Activated CD8-positive, alpha-beta memory T cell treated with anti-CD3 and anti-CD28 coated beads, Interleukin-2, amount 50 U/mL, for 1 hour (primary cell): ENCODE data around the gene CCDC57.
"Not testable (repeated sequence)": the region's sequence is repeated elsewhere in the genome, so short reads cannot be mapped to it uniquely, and the experiment has no call there.

Experiments
- DNase-seq: peaks from one replicate; pipeline ENCODE4 v3.0.0-alpha.2; 2020; ENCODE audit errors: extremely low read depth

Gene CCDC57

GRCh38 chr17:82212331-82213250 lies at the start of gene CCDC57:
Gene CCDC57, minus strand, starts transcription at chr17:82212842. Its CDS starts 10,898 bp downstream, at chr17:82201944.
- no peak for DNase-seq

GRCh38 chr17:82262344-82262743 lies 49.7 kb upstream of the CCDC57 start:
- DNase-seq = no peak

DNA sequence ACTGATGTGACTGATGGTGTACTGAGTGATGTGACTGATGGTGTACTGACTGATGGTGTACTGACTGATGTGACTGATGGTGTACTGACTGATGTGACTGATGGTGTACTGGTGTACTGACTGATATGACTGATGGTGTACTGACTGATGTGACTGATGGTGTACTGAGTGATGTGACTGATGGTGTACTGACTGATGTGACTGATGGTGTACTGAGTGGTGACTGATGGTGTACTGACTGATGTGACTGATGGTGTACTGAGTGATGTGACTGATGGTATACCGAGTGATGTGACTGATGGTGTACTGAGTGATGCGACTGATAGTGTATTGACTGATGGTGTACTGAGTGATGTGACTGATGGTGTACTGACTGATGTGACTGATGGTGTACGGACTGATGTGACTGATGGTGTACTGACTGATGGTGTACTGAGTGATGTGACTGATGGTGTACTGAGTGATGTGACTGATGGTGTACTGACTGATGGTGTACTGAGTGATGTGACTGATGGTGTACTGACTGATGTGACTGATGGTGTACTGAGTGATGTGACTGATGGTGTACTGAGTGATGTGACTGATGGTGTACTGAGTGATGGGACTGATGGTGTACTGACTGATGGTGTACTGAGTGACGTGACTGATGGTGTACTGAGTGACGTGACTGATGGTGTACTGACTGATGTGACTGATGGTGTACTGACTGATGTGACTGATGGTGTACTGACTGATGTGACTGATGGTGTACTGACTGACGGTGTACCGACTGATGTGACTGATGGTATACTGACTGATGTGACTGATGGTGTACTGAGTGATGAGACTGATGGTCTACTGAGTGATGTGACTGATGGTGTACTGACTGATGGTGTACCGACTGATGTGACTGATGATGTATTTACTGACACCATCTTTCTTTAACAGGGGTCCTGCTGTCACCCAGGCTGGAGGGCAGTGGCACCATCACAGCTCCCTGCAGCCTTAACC lies 47.6 kb upstream of the CCDC57 start:
- not testable (repeated sequence) for DNase-seq

DNA sequence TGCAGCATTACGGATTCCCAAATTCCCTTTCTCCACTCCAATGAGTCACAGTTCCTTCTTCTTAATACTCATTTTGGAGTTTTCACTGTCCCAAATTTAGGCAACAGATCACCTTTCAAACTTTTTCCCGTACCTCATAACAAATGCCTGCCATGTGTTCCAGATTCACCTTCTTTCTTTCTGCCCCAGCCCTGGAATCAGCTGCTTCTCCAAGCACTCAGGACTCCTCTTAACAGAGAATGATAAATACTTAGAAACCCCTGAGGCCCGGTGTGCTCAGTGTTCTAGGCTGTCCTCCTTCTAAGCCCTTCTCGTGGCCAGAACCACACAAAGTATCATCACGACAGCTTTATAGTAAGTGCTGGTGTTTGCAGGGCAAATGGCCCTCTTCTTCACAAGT lies 45.9 kb upstream of the CCDC57 start:
- DNase-seq = no peak

DNA sequence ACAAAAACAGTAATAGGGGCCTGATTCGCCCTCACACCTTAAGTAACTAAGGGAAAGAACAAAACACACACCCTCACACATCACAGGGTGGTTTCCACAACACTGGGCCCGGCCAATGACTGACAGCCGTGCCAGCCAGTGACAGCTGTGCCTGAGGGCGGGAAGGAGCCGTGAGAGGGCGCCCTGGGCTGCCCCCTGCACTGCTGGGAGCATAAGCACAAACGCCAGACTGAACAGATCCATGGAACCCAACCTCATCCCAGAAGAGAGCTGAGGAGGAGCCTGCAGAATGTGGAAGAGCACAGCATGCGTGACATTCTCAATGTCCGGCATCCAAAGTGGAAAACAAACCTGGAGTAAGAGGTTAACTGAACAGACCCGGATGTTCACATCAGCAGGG lies 44.8 kb upstream of the CCDC57 start:
- DNase-seq = peak; percentile 52

- DNase-seq = no peak
These were observed 43.7 kb upstream of the CCDC57 start for GRCh38 chr17:82256242-82256885.

GRCh38 chr17:82255402-82255972 lies 42.8 kb upstream of the CCDC57 start:
- DNase-seq = no peak

DNA sequence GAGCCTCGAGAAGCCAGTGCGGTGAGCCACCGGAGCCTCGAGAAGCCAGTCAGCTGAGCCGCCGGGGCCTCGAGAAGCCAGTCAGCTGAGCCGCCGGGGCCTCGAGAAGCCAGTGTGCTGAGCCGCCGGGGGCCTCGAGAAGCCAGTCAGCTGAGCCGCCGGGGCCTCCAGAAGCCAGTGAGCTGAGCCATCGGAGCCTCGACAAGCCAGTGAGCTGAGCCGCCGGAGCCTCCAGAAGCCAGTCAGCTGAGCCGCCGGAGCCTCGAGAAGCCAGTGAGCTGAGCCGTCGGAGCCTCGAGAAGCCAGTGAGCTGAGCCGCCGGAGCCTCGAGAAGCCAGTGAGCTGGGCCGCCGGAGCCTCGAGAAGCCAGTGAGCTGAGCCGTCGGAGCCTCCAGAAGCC lies 42.1 kb upstream of the CCDC57 start:
- not testable (repeated sequence) for DNase-seq

DNA sequence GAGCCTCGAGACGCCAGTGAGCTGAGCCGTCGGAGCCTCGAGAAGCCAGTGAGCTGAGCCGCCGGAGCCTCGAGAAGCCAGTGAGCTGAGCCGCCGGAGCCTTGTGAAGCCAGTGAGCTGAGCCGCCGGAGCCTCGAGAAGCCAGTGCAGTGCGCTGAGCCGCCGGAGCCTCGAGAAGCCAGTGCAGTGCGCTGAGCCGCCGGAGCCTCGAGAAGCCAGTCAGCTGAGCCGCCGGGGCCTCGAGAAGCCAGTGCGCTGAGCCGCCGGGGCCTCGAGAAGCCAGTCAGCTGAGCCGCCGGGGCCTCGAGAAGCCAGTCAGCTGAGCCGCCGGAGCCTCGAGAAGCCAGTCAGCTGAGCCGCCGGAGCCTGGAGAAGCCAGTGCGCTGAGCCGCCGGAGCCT lies 41.5 kb upstream of the CCDC57 start:
- not testable (repeated sequence) for DNase-seq

GRCh38 chr17:82253179-82253544 lies 40.5 kb upstream of the CCDC57 start:
- no peak for DNase-seq

- no peak for DNase-seq
These were observed 40.0 kb upstream of the CCDC57 start for GRCh38 chr17:82252511-82253178.

- DNase-seq = no peak
These were observed 38.3 kb upstream of the CCDC57 start for GRCh38 chr17:82250868-82251500.

- DNase-seq = no peak
These were observed 37.4 kb upstream of the CCDC57 start for GRCh38 chr17:82249896-82250581.

GRCh38 chr17:82248815-82249674 lies 36.4 kb upstream of the CCDC57 start:
- no peak for DNase-seq

DNA sequence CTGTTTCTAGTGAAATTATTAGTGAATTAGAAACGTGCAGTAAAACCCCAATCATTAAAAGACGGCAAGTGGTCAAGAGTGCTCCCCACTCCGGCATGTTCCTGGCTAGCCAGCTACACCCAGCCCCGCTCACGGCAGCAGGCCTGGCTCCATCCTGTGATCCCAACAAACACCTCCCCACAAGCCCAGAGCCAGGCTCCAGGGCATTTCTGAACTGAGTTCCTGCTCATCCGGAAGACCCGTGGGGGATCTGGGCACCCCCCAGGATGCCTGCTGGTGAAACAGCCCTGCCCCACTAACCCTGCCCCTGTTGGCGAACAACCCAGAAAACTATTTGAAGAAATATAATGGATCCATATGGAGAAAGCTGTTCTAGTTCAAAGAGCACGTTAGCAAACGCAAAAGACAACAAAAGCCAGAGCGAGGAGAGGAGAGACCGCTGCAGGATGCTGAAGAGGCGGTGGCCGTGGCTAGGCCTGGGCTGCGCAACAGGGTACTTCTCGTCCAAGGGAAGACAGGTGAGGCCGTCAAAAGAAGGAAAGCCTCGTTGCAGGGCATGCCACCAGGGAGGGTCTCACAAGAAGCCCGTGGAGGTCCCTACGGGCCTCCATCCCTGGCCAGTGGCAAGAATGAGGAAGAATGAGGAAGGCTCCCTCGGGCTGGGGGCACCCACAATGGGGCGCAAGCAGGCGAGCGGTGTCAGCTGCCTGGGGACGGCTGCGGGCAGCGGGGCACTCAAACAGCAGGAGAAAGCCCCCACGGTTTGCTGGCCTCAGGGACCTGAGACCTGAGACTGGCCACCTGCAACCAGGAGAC lies 35.4 kb upstream of the CCDC57 start:
- no peak for DNase-seq

- DNase-seq = no peak
These were observed 34.7 kb upstream of the CCDC57 start for GRCh38 chr17:82247182-82247823.

DNA sequence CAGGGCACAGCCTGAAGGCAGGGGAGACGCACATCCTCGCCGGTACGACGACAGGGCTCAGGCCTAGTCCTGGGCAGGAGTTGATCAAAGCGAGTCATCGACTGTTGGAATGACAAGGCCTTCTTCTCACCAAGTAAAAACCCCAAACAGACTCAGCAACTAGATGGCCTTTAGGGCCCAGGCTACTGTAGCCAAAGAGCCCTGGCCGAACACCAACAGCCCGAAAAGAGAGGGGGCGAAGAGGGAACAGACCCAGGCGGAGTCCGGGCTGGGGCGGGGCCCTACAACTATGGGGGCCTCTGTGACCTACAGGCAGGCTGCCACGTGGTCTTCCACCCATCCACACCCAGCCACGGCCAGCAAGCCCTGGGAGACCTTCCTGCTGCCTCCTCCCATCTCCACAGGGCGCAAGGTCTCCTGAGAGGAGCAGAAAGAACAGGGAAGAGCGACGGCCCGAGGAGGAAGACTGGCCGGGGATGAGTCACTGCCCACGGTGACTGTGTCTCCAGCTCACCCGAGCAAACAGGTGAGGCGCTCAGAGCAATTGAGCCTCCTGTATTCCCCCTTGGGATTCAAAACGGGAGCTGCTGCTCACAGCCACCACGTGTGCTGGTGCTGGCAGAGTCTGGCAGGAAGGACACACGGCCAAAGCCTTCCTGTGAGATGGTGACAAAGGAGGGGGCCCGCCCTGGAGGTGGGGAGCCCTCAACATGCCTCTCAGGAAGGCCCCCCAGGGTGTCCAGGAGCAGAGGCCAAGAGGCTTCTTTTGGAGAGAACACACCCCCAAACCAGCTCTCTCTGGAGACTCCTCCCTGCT lies 33.9 kb upstream of the CCDC57 start:
- no peak for DNase-seq
